ENCODE results near the gene S100A13. TPM values are rescaled to one million over a fixed set of nuclear protein-coding genes. Genes with fewer than 3 reads are reported as not detected.

The S100A13 gene
- total RNA-seq, 2 donors from 2014 or later, result 114 to 314 TPM

- Histone ChIP-seq H3K9me3 (no peaks in the 10 kb centered on the region), H3K36me3 (peaks cover 3% of the 10 kb centered on the region), H3K4me1 (peaks cover 0 to 86% of the 10 kb centered on the region in 2 donors), H3K4me3 (peak overlapping the region; percentile 44 to 49), H3K27ac (peak overlapping the region; percentile 96 to 97), H3K27me3 (no peaks in the 10 kb centered on the region)
- no peak for TF ChIP-seq CTCF (IDR thresholded peaks at IDR 0.05)
- DNase-seq (ENCODE audit: low spot score), result no peak
Observed at GRCh38 chr1:153628638-153629342, 1.5 kb upstream of the S100A13 start.

- DNase-seq (ENCODE audit: low spot score), result no peak
- H3K27me3 ChIP-seq, result no peaks in the 10 kb centered on the region
- peak within 1 kb of the TSS; percentile 96 to 97 for H3K27ac ChIP-seq
- H3K4me1 ChIP-seq, result peaks cover 0 to 82% of the 10 kb centered on the region in 2 donors
- H3K36me3 ChIP-seq, result peaks cover 8% of the 10 kb centered on the region
- H3K9me3 ChIP-seq, result no peaks in the 10 kb centered on the region
- H3K4me3 ChIP-seq, result peak within 1 kb of the TSS; percentile 50 to 66
- peak; percentile 15 to 16 for TF ChIP-seq CTCF (IDR thresholded peaks at IDR 0.05)
Observed at GRCh38 chr1:153627715-153628626, 666 bp upstream of the S100A13 start, which contains the start of gene S100A1. Gene S100A1, plus strand, starts transcription at chr1:153628434. Its CDS starts 2,088 bp downstream, at chr1:153630522.

GRCh38 chr1:153626477-153626903 is 815 bp downstream of the S100A13 start:
- peaks cover 18% of the 10 kb centered on the region for H3K36me3 ChIP-seq
- TF ChIP-seq CTCF (IDR thresholded peaks at IDR 0.05), result no peak
- no peaks in the 10 kb centered on the region for H3K27me3 ChIP-seq
- peak overlapping the region; percentile 50 to 66 for H3K4me3 ChIP-seq
- peaks cover 0 to 71% of the 10 kb centered on the region in 2 donors for H3K4me1 ChIP-seq
- no peaks in the 10 kb centered on the region for H3K9me3 ChIP-seq
- no peak for DNase-seq (ENCODE audit: low spot score)
- H3K27ac ChIP-seq, result peak overlapping the region; percentile 96 to 97

- peaks cover 24% of the 10 kb centered on the region for H3K36me3 ChIP-seq
- no peak overlapping the region for H3K4me3 ChIP-seq
- peak overlapping the region; percentile 96 to 97 for H3K27ac ChIP-seq
- H3K27me3 ChIP-seq, result no peaks in the 10 kb centered on the region
- no peaks in the 10 kb centered on the region for H3K9me3 ChIP-seq
- peaks cover 0 to 58% of the 10 kb centered on the region in 2 donors for H3K4me1 ChIP-seq
- DNase-seq (ENCODE audit: low spot score), result no peak
- TF ChIP-seq CTCF (IDR thresholded peaks at IDR 0.05), result no peak
Observed at GRCh38 chr1:153624965-153625611, 2.2 kb downstream of the S100A13 start.

GRCh38 chr1:153623101-153623500 is 4.2 kb downstream of the S100A13 start:
- no peaks in the 10 kb centered on the region for H3K27me3 ChIP-seq
- no peak overlapping the region for H3K4me3 ChIP-seq
- H3K36me3 ChIP-seq, result peaks cover 41% of the 10 kb centered on the region
- peaks cover 0 to 46% of the 10 kb centered on the region in 2 donors for H3K4me1 ChIP-seq
- H3K27ac ChIP-seq, result no peak overlapping the region
- no peak for TF ChIP-seq CTCF (IDR thresholded peaks at IDR 0.05)
- no peak for DNase-seq (ENCODE audit: low spot score)
- H3K9me3 ChIP-seq, result no peaks in the 10 kb centered on the region

Data from right atrium auricular region (tissue), 2 donors.